ENCODE results near the gene CIRBP. TPM values are rescaled to one million over a fixed set of nuclear protein-coding genes. Genes with fewer than 3 reads are reported as not detected.

The CIRBP gene
- total RNA-seq, 1 donor from 2014 or later, result 184 TPM

DNA sequence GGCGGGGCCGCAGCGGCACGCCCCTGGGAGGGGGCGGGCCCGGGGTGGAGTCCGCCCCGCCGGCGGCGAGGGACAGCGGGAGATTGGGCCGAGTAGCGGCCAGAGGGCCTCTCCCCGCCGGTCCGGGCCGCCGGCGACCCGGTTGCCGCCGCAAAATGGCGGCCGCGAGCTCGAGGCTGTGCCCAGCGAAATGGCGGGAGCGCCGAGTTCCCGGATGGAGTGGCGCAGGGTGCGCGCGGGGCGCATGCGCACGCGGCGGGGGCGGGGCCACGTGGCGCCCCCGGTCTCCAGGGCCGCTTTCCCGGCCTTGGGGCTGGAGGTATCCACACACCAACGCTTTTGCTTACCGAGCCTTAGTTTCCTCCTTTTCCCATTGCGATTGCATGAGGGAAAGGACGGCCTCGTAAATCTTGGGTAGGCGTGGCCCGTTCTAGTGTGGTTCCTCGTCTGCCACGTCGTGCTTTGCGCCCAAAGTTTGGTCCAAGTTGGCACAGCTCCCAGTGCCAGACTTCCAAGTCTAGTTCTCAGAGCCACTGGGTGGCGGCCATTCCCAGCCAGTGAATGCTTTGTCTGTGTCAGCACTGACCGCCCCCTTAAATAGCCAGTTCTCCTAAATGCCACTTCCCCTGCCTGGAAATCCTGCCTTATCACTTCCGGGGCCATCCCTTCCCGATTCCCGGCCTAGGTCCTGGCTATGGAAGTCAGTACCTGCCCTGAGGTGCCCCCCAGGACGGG lies 513 bp downstream of the CIRBP start:
- Mint-ChIP-seq H3K9me3 (ENCODE audit: unreplicated experiment) (no peaks in the 10 kb centered on the region), H3K4me1 (ENCODE audit: low read depth, unreplicated experiment) (peaks cover 34% of the 10 kb centered on the region), H3K27me3 (ENCODE audit: low read depth, unreplicated experiment) (no peaks in the 10 kb centered on the region), H3K27ac (ENCODE audit: unreplicated experiment) (peak overlapping the region; percentile 90), H3K36me3 (ENCODE audit: low read depth, unreplicated experiment) (peaks cover 14% of the 10 kb centered on the region), H3K4me3 (ENCODE audit: unreplicated experiment) (peak overlapping the region; percentile 91)
- no peak for TF ChIP-seq EZH2 (IDR thresholded peaks at IDR 0.05; ENCODE audit: insufficient read depth, low read length)
- TF ChIP-seq, protein P1, sequence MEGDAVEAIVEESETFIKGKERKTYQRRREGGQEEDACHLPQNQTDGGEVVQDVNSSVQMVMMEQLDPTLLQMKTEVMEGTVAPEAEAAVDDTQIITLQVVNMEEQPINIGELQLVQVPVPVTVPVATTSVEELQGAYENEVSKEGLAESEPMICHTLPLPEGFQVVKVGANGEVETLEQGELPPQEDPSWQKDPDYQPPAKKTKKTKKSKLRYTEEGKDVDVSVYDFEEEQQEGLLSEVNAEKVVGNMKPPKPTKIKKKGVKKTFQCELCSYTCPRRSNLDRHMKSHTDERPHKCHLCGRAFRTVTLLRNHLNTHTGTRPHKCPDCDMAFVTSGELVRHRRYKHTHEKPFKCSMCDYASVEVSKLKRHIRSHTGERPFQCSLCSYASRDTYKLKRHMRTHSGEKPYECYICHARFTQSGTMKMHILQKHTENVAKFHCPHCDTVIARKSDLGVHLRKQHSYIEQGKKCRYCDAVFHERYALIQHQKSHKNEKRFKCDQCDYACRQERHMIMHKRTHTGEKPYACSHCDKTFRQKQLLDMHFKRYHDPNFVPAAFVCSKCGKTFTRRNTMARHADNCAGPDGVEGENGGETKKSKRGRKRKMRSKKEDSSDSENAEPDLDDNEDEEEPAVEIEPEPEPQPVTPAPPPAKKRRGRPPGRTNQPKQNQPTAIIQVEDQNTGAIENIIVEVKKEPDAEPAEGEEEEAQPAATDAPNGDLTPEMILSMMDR (IDR thresholded peaks at IDR 0.05; ENCODE audit: insufficient read depth, low read depth, low read length), result no peak
- H3K36me3 ChIP-seq (ENCODE audit: insufficient read depth, low read length), result peaks cover 20% of the 10 kb centered on the region
- H3K4me3 ChIP-seq (ENCODE audit: insufficient read depth, low read depth, low read length), result peak overlapping the region; percentile 73
- no peaks in the 10 kb centered on the region for H3K9me3 ChIP-seq (ENCODE audit: insufficient read depth, low read depth, low read length)
- DNase-seq (ENCODE audit: low read depth), result peak; percentile 82
- H3K4me2 ChIP-seq (ENCODE audit: low read length), result peak overlapping the region; percentile 97
- H4K20me1 ChIP-seq (ENCODE audit: insufficient read depth, low read length), result peaks cover 54% of the 10 kb centered on the region
- no peak overlapping the region for H2AFZ ChIP-seq (ENCODE audit: low read depth, low read length)
- no peak for FAIRE-seq
- H3K4me1 ChIP-seq (ENCODE audit: insufficient read depth, low read length), result peaks cover 79% of the 10 kb centered on the region
- peaks cover 53% of the 10 kb centered on the region for H3K79me2 ChIP-seq (ENCODE audit: insufficient read depth, low read length)
- no peaks in the 10 kb centered on the region for H3K27me3 ChIP-seq (ENCODE audit: insufficient read depth, low read length)
- H3K27ac ChIP-seq (ENCODE audit: low read depth, low read length), result peak overlapping the region; percentile 91
- peak overlapping the region; percentile 90 for H3K9ac ChIP-seq (ENCODE audit: low read length)

DNA sequence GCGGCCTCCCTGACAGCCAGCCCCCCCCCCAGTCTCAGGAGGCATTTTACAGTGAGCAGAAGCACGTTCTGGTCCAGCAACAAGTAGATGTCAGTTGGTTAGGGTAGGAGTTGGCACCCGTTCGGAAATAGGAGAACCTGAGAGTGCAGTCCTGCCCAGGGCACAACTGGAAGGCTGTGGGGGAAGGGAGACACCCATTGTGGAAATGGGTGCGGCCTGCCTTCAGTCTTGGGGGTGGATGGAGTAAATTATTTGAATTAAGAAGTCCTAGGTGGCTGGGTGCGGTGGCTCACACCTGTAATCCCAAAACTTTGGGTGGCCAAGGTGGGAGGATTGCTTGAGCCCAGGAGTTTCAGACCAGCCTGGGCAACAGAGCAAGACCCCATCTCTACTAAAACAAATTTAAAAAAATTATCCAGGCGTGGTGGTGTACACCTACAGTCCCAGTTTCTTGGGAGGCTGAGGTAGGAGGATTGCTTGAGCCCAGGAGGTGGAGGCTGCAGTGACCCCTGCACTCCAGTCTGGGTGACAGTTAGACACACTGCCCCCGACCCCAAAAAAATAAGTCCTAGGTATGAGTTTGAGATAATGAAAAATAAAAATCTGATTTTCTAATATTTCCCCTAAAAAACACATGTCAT lies 1.2 kb downstream of the CIRBP start:
- Histone ChIP-seq H3K27ac (ENCODE audit: low read depth, low read length) (peak overlapping the region; percentile 91), H2AFZ (ENCODE audit: low read depth, low read length) (no peak overlapping the region), H3K4me3 (ENCODE audit: insufficient read depth, low read depth, low read length) (peak overlapping the region; percentile 73), H3K79me2 (ENCODE audit: insufficient read depth, low read length) (peaks cover 54% of the 10 kb centered on the region), H3K36me3 (ENCODE audit: insufficient read depth, low read length) (peaks cover 20% of the 10 kb centered on the region), H3K9me3 (ENCODE audit: insufficient read depth, low read depth, low read length) (no peaks in the 10 kb centered on the region), H4K20me1 (ENCODE audit: insufficient read depth, low read length) (peaks cover 57% of the 10 kb centered on the region), H3K9ac (ENCODE audit: low read length) (peak overlapping the region; percentile 90), H3K27me3 (ENCODE audit: insufficient read depth, low read length) (no peaks in the 10 kb centered on the region), H3K4me1 (ENCODE audit: insufficient read depth, low read length) (peaks cover 77% of the 10 kb centered on the region), H3K4me2 (ENCODE audit: low read length) (peak overlapping the region; percentile 97)
- peaks cover 14% of the 10 kb centered on the region for H3K36me3 Mint-ChIP-seq (ENCODE audit: low read depth, unreplicated experiment)
- peaks cover 31% of the 10 kb centered on the region for H3K4me1 Mint-ChIP-seq (ENCODE audit: low read depth, unreplicated experiment)
- no peak for TF ChIP-seq EZH2 (IDR thresholded peaks at IDR 0.05; ENCODE audit: insufficient read depth, low read length)
- TF ChIP-seq, protein P1 (IDR thresholded peaks at IDR 0.05; ENCODE audit: insufficient read depth, low read depth, low read length), result no peak
- H3K27me3 Mint-ChIP-seq (ENCODE audit: low read depth, unreplicated experiment), result no peaks in the 10 kb centered on the region
- DNase-seq (ENCODE audit: low read depth), result no peak
- FAIRE-seq, result no peak
- no peaks in the 10 kb centered on the region for H3K9me3 Mint-ChIP-seq (ENCODE audit: unreplicated experiment)
- peak overlapping the region; percentile 90 for H3K27ac Mint-ChIP-seq (ENCODE audit: unreplicated experiment)
- peak overlapping the region; percentile 91 for H3K4me3 Mint-ChIP-seq (ENCODE audit: unreplicated experiment)

Measured in astrocyte (in vitro differentiated cells and primary cell).